Measurements from ENCODE around the gene INF2.
A peak's percentile ranks its signal among the peaks of the same experiment; 100 is the strongest.

INF2 gene

GRCh38 chr14:104752735-104753527 is 63.5 kb downstream of the INF2 start, which contains the start of gene SIVA1:
Gene SIVA1 (plus strand): TSS chr14:104753147. CDS start chr14:104753202, 55 bp downstream.
- Mint-ChIP-seq H3K27ac (peak within 1 kb of the TSS; percentile 95), H3K27me3 (no peaks in the 10 kb centered on the region), H3K36me3 (ENCODE audit: low read depth) (peaks cover 45% of the 10 kb centered on the region), H3K9me3 (no peaks in the 10 kb centered on the region), H3K4me3 (peak within 1 kb of the TSS; percentile 97), H3K4me1 (ENCODE audit: low read depth) (peaks cover 37% of the 10 kb centered on the region)
- DNase-seq: peak; percentile 100

GRCh38 chr14:104753528-104754212 is 64.3 kb downstream of the INF2 start:
- H3K9me3 Mint-ChIP-seq: no peaks in the 10 kb centered on the region
- H3K4me3 Mint-ChIP-seq: peak overlapping the region; percentile 97
- peaks cover 37% of the 10 kb centered on the region for H3K4me1 Mint-ChIP-seq (ENCODE audit: low read depth)
- DNase-seq: peak; percentile 50
- no peaks in the 10 kb centered on the region for H3K27me3 Mint-ChIP-seq
- H3K27ac Mint-ChIP-seq: peak overlapping the region; percentile 95
- peaks cover 52% of the 10 kb centered on the region for H3K36me3 Mint-ChIP-seq (ENCODE audit: low read depth)

- Mint-ChIP-seq H3K36me3 (ENCODE audit: low read depth) (peaks cover 59% of the 10 kb centered on the region), H3K27me3 (no peaks in the 10 kb centered on the region), H3K9me3 (no peaks in the 10 kb centered on the region), H3K4me1 (ENCODE audit: low read depth) (peaks cover 37% of the 10 kb centered on the region), H3K4me3 (peak overlapping the region; percentile 97), H3K27ac (peak overlapping the region; percentile 95)
- DNase-seq: no peak
Measured at GRCh38 chr14:104754213-104754851, 64.9 kb downstream of the INF2 start.

GRCh38 chr14:104755621-104756020 is 66.2 kb downstream of the INF2 start:
- H3K36me3 Mint-ChIP-seq (ENCODE audit: low read depth): peaks cover 72% of the 10 kb centered on the region
- H3K27ac Mint-ChIP-seq: peak overlapping the region; percentile 95
- no peaks in the 10 kb centered on the region for H3K27me3 Mint-ChIP-seq
- H3K4me3 Mint-ChIP-seq: peak overlapping the region; percentile 97
- no peak for DNase-seq
- peaks cover 37% of the 10 kb centered on the region for H3K4me1 Mint-ChIP-seq (ENCODE audit: low read depth)
- H3K9me3 Mint-ChIP-seq: no peaks in the 10 kb centered on the region

- peaks cover 37% of the 10 kb centered on the region for H3K4me1 Mint-ChIP-seq (ENCODE audit: low read depth)
- no peaks in the 10 kb centered on the region for H3K27me3 Mint-ChIP-seq
Measured at GRCh38 chr14:104756477-104757237, 67.2 kb downstream of the INF2 start.

GRCh38 chr14:104757238-104757585 is 67.8 kb downstream of the INF2 start:
- peaks cover 37% of the 10 kb centered on the region for H3K4me1 Mint-ChIP-seq (ENCODE audit: low read depth)
- no peaks in the 10 kb centered on the region for H3K9me3 Mint-ChIP-seq
- peaks cover 88% of the 10 kb centered on the region for H3K36me3 Mint-ChIP-seq (ENCODE audit: low read depth)
- DNase-seq: no peak
- no peaks in the 10 kb centered on the region for H3K27me3 Mint-ChIP-seq
- no peak overlapping the region for H3K4me3 Mint-ChIP-seq
- peak overlapping the region; percentile 63 for H3K27ac Mint-ChIP-seq

More at GRCh38 chr14:104756477-104757237, 67.2 kb downstream of the INF2 start:
- Mint-ChIP-seq H3K4me3 (peak overlapping the region; percentile 23), H3K36me3 (ENCODE audit: low read depth) (peaks cover 82% of the 10 kb centered on the region), H3K9me3 (no peaks in the 10 kb centered on the region), H3K27ac (peak overlapping the region; percentile 79)
- DNase-seq: no peak

GRCh38 chr14:104757681-104758392 is 68.4 kb downstream of the INF2 start:
- H3K9me3 Mint-ChIP-seq: no peaks in the 10 kb centered on the region
- no peak overlapping the region for H3K4me3 Mint-ChIP-seq
- H3K36me3 Mint-ChIP-seq (ENCODE audit: low read depth): peaks cover 91% of the 10 kb centered on the region
- no peaks in the 10 kb centered on the region for H3K27me3 Mint-ChIP-seq
- H3K4me1 Mint-ChIP-seq (ENCODE audit: low read depth): peaks cover 37% of the 10 kb centered on the region
- no peak for DNase-seq
- H3K27ac Mint-ChIP-seq: peak overlapping the region; percentile 34

GRCh38 chr14:104758981-104759969 is 69.9 kb downstream of the INF2 start:
- DNase-seq: no peak
- no peak overlapping the region for H3K27ac Mint-ChIP-seq
- peaks cover 29% of the 10 kb centered on the region for H3K4me1 Mint-ChIP-seq (ENCODE audit: low read depth)
- no peaks in the 10 kb centered on the region for H3K27me3 Mint-ChIP-seq
- H3K4me3 Mint-ChIP-seq: no peak overlapping the region
- no peaks in the 10 kb centered on the region for H3K9me3 Mint-ChIP-seq
- peaks cover 84% of the 10 kb centered on the region for H3K36me3 Mint-ChIP-seq (ENCODE audit: low read depth)

GRCh38 chr14:104765517-104765916 is 76.1 kb downstream of the INF2 start:
- H3K27me3 Mint-ChIP-seq: no peaks in the 10 kb centered on the region
- no peak for DNase-seq
- peaks cover 47% of the 10 kb centered on the region for H3K36me3 Mint-ChIP-seq (ENCODE audit: low read depth)
- H3K9me3 Mint-ChIP-seq: no peaks in the 10 kb centered on the region
- H3K4me1 Mint-ChIP-seq (ENCODE audit: low read depth): peaks cover 17% of the 10 kb centered on the region
- no peak overlapping the region for H3K4me3 Mint-ChIP-seq
- H3K27ac Mint-ChIP-seq: no peak overlapping the region

GRCh38 chr14:104766256-104766862 is 76.9 kb downstream of the INF2 start:
- no peak overlapping the region for H3K4me3 Mint-ChIP-seq
- peaks cover 47% of the 10 kb centered on the region for H3K36me3 Mint-ChIP-seq (ENCODE audit: low read depth)
- no peaks in the 10 kb centered on the region for H3K27me3 Mint-ChIP-seq
- H3K4me1 Mint-ChIP-seq (ENCODE audit: low read depth): peaks cover 19% of the 10 kb centered on the region
- DNase-seq: no peak
- H3K9me3 Mint-ChIP-seq: no peaks in the 10 kb centered on the region
- H3K27ac Mint-ChIP-seq: peak overlapping the region; percentile 32

- H3K27me3 Mint-ChIP-seq: no peaks in the 10 kb centered on the region
- peaks cover 19% of the 10 kb centered on the region for H3K4me1 Mint-ChIP-seq (ENCODE audit: low read depth)
- peaks cover 47% of the 10 kb centered on the region for H3K36me3 Mint-ChIP-seq (ENCODE audit: low read depth)
- H3K27ac Mint-ChIP-seq: peak overlapping the region; percentile 32
- no peak for DNase-seq
- H3K9me3 Mint-ChIP-seq: no peaks in the 10 kb centered on the region
- no peak overlapping the region for H3K4me3 Mint-ChIP-seq
Measured at GRCh38 chr14:104766863-104767633, 77.6 kb downstream of the INF2 start.

GRCh38 chr14:104767634-104767918 is 78.2 kb downstream of the INF2 start:
- no peaks in the 10 kb centered on the region for H3K9me3 Mint-ChIP-seq

More at GRCh38 chr14:104767634-104767918, 78.2 kb downstream of the INF2 start:
- no peaks in the 10 kb centered on the region for H3K27me3 Mint-ChIP-seq
- H3K4me1 Mint-ChIP-seq (ENCODE audit: low read depth): peaks cover 19% of the 10 kb centered on the region
- no peak overlapping the region for H3K27ac Mint-ChIP-seq
- H3K4me3 Mint-ChIP-seq: no peak overlapping the region
- DNase-seq: no peak
- peaks cover 48% of the 10 kb centered on the region for H3K36me3 Mint-ChIP-seq (ENCODE audit: low read depth)
